GM21423 (cell line): Measurements from ENCODE around the gene EXOC1.
"Not testable (repeated sequence)": the region's sequence is repeated elsewhere in the genome, so short reads cannot be mapped to it uniquely, and the experiment has no call there.

ENCODE experiments used
- ATAC-seq: cut with Tn5 transposase; IDR thresholded peaks from one replicate; pipeline ENCODE4 v1.9.1; 2021; ENCODE audit warnings: mild to moderate bottlenecking, moderate library complexity; ENCODE audit not compliant: unreplicated experiment

The EXOC1 gene, protein sequence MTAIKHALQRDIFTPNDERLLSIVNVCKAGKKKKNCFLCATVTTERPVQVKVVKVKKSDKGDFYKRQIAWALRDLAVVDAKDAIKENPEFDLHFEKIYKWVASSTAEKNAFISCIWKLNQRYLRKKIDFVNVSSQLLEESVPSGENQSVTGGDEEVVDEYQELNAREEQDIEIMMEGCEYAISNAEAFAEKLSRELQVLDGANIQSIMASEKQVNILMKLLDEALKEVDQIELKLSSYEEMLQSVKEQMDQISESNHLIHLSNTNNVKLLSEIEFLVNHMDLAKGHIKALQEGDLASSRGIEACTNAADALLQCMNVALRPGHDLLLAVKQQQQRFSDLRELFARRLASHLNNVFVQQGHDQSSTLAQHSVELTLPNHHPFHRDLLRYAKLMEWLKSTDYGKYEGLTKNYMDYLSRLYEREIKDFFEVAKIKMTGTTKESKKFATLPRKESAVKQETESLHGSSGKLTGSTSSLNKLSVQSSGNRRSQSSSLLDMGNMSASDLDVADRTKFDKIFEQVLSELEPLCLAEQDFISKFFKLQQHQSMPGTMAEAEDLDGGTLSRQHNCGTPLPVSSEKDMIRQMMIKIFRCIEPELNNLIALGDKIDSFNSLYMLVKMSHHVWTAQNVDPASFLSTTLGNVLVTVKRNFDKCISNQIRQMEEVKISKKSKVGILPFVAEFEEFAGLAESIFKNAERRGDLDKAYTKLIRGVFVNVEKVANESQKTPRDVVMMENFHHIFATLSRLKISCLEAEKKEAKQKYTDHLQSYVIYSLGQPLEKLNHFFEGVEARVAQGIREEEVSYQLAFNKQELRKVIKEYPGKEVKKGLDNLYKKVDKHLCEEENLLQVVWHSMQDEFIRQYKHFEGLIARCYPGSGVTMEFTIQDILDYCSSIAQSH

DNA sequence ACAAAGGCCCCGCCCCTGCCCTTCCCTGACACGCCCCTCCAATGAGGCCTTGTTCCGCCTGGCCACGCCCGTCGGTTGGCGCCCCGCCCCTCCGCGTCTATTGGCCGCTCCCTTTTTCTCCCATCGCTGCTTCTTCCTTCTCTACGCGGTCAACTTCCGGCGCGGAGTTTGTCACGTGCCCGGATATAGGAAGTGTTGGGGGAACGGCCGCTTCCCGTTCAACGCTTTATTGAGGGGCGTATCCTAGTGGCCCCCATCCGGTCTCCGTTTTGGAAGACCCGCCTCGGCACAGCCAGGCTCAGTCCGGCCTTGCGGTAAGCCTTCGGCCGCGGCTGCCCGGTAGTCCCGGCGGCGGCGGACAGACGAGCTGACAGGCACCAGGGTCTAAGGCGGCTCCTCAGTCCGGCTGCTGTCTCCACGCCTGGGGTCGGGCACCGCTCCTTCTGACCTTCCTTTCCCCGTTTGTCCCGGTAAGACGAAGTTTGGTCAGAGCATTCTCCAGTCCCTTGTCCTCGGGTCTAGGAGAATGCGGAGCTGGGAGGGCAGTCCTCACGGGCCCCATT lies at the start of gene EXOC1:
Gene EXOC1 (plus strand): TSS at position 165 of the 563 bp plus-strand sequence. CDS start 4,676 bp downstream, outside the sequence.
- peak; percentile 98 for ATAC-seq

DNA sequence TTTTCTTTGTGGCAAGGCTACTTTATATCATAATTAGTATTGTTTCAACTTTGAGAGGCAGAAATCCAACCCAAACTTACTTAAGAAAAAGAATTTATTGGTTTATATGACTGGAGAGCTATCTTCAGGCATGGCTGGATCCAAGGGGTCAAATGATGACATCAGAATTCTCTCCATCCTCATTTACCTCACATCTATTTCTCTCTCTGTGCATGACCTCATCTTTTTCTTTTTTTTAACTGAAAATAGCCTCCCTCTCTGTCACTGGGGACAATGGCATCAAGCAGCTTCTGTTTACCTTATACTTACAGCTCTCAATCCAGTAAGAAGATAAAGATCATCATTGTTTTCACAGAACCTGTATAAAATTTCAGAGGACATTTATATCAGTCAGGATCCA lies 45.9 kb upstream of the EXOC1 start:
- no peak for ATAC-seq

DNA sequence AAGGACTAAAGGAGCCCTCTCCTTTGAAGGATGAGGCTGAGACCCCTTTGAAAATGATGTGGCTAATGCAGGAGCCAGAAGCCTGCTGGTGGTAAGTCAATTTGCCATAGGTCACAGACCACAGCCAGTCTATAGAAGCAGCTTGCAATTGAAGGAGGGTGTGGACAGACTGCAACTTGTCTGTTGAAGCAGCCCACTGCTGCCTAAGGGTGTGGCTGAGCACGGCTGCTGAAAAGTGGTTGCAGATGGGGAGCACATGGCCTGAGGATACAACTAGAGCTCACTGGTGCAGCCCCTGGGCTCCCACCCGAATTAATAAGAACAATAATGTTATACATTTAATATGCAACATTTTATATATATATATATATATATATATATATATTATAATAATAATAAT lies 45.3 kb upstream of the EXOC1 start:
- ATAC-seq, result no peak

DNA sequence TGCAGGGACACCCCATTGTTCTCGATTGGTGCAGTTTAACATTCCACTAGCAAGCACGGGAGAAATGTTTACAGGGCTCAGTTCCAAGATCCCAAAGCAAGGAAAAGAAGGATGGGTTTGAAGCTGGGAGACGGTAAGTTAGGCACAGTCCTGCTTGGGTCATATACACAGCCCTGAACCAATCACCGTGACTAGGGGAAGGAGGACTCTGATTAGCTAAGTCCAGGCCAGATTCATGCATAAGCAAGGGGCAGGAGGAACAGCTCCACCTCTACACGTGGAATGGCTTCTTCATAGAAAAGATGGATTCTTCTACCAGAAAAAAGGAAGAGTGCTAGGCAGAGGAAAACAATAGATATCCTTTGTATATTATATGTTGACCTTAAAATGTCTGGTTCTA lies 44.8 kb upstream of the EXOC1 start:
- ATAC-seq, result no peak

DNA sequence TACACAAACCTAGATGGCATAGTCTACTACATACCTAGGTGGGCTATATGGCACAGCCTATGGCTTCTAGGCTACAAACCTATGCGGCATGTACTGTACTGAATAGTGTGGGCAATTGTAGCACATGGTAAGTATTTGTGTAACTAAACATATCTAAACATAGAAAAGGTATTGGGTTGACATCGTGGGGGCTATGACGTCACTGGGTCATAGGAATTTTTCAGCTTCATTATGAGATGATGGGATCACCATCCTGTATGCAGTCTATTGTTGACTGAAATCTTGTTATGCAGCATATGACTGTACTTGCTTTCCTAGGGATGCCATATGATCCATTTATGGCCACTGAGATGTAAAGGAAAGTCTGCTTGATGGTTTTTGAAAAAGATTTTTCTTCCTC lies 35.8 kb upstream of the EXOC1 start:
- no peak for ATAC-seq

DNA sequence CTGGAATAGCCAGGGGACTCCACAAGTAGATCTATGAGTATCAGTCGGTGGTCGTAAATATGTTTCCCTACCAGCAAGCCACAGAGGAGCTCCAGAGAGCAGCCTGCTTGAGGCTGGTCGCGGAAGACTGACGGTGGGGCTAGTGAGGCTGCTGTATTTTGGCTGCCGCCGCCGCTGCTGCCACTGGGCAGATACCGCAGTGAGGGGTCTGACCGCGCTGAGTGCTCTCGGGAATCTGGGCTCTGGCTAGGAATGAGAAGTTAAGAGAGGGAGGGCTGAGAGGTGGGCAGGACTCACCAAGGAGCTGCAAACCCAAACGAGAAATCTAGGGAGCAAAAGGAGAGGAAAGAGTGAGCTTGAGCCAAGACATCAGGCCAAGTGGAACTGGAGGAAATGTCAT lies 33.8 kb upstream of the EXOC1 start, which contains the start of gene EXOC1L:
Gene EXOC1L (plus strand): TSS at position 157 of the 400 bp plus-strand sequence. CDS start 237 bp downstream, at position 394.
- no peak for ATAC-seq

DNA sequence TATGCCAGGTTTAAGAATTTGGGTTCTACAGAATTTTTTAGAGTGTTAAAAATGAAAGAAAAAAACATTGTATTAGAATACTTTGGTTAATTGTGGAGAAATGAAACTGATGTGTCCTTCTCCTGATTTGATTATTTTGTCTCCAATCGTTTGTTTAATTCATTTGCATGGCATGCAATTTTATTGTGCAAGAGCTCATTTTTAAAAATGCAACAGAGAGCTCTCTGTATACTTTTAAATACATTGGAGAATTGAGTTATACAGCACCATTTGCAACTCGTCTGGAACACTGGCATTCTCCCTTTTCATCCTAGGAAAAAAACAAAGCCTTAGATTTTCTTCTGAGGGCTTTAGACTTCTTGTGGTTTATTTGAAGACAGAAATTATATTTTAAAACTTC lies 33.2 kb upstream of the EXOC1 start:
- no peak for ATAC-seq

DNA sequence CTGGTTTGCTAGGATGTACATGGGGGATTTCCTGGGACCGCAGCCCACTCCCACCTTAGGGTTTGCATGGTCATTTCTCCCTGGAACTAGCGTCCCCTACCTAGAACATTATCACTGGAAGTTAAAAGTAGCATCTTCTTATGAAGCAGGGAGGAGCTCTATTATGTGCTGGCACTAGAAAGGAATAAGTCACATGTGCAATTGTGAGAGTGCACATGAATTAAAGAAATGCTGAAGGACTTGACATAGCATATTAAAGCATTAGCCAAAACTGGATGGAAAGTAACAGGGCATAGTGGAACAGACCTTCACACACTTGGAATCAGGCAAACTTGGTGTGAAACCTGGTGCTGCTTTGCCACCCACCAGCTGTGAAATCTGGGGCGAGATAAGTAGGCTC lies 31.1 kb upstream of the EXOC1 start:
- no peak for ATAC-seq

DNA sequence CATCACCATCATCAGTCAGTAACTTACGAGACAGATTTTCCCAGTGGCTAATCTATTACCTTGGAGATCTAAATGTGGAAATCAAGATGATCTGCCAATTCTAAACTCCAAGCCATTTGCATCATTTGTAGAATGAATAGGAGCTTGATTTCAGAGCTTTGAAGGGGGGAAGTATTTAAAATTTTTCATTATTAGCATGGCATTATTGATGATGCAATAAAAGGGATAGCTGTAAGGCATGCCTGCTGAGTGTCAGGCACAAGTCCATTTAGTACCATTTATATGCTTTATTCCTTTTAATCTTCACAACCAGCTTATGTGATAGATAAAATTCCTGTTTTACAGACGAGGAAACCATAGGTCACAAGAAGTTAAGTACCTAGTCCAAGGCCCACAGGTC lies 28.6 kb upstream of the EXOC1 start:
- ATAC-seq, result no peak

DNA sequence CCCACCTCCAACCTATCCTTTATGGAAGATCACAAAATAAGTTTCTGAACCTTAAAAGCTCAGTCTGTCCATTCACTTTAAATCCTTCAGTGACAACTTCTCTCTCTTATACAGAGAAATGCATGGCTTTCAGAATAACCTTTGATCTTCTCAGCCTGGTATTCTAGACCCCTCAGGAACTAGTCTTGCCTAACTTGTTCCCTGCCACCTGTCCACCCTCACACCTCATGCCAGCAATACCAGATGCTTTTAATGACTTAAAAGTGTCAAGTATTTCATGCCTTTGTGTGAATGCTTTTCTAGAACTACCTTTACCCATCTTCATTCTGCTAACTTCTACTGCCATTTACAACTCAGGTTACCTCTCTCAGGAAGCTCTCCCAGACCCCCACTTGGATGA lies 26.5 kb upstream of the EXOC1 start:
- ATAC-seq, result no peak

DNA sequence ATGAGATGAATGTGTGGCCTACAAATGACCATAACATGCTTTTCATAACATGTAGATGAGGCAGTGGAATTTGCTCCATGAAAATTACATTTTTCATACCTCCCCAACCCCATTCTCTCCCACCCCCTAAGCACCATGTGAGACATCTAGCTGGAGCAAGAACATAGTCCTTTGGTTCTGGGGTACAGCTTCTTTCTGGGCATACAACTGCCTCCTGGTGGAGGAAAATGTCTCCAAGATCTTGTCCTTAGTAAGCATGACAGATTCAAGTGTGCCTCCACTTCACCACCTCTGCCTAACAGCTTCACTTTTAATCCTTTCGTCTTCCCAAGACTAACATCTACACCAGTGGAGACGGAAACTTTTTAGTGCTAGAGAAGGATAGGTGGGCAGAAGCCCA lies 25.9 kb upstream of the EXOC1 start:
- no peak for ATAC-seq

DNA sequence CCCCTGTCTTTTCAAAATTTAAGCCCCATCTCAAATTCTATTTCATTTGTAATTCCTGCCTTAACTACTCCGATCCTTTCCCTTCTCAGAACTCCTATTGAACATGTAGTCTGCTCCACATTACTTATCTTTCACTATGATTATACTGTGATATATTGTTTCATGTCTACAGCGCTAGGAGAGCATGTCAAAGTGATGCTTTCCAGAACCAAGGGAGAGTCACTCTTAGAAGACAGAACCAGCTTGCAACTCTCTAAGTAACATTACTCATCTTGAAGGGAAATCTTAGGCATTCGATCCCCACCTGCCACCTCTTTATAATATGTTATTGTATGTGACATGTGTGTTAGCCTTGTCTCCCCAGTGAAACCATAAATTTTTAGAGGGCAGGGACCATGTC lies 23.4 kb upstream of the EXOC1 start:
- ATAC-seq, result no peak

DNA sequence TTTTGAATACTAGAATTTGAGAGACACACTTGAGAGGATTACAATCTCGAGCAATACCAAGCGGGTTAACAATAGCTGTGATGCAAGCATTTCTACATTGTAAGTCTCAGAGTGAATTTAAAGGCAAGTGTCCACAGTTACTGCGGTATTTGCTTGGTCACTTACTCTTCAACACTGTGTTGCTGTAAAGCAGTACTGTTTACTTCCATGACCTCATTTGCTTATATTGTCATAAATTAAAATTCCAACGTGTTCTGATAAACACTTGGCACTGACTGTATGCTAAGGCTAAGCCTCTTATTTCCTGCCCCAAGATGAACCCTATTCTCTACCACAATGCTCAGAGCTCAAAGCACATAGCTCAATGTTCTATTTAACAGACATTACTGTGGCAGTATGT lies 22.7 kb upstream of the EXOC1 start:
- ATAC-seq, result no peak

DNA sequence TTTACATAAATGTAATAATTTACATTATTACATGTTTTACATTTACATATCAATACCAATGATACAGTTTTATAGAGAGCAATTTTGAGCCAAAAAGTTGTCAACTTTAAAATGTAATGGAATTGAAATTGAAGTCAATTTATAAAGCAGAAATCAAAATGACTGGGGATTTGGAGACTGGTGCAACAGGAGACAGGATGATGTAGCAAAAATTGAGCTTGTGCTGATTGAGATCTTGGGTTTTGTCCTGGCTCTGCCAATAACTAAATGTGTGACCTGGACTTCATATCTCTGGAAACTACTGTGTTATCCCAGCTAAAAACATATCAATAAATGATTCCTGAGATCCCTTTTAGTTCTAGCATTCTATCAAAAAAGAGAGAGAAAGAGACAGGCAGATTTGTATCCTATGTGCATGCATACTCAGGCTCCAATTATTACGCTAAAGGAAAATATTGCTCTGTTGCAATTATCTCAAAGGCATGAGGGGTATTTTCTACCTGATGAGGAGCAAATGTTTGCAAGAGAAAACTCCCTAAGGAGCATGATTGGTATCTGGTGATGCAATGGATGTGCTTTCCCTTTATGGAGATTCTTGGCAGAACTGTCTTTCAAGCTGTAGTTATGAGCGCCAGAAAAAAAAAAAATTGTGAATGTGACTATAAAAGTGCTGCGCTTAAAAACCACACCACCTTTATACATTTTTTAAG lies 19.2 kb upstream of the EXOC1 start:
- no peak for ATAC-seq

DNA sequence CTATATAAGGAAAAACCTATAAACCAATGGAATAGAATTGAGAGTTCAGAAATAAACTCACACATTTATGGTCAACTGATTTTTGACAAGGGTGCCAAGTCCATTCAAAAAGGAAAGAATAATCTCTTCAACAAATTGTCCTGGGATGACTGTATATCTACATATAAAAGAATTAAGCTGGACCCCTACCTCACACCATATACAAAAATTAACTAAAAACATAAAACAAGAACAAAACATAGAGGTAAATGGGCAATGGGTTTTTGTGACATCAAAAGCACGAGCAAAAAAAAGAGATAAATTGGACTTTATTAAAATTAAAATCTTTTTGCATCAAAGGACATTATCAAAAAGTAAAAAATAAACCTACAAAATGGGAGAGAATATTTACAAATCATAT lies 15.5 kb upstream of the EXOC1 start:
- ATAC-seq, result no peak

DNA sequence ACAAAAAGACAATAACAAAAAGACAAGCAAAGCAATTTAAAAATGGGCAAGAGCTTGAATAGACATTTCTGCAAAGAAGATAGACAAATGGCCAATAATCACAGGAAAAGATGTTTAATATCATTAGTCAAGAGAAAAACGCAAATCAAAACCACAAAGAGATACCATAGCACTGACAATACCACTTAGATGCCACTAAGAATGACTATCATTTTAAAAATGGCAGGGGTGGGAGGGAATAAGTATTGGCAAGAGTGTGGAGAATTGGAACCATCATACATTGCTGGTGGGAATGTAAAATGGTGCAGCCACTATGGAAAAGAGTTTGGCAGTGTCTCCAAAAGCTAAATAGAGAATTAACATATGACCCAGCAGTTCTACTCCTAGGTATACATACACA lies 15.1 kb upstream of the EXOC1 start:
- ATAC-seq, result no peak

DNA sequence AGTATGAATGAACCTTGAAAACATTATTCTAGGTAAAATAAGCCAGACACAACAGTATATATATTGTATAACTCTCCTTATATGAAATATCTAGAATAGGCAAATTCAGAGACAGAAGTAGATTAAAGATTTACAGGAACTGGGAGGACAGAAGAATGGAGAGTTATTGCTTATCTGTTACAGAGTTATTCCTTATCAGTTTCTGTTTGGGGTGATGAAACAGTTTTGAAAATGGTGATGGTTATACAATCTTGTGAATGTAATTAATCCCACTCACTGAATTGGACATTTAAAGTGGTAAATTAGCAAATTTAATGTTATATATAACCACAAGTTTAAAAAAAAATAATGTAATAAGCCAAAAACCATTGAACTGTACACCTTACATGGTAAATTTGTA lies 14.5 kb upstream of the EXOC1 start:
- no peak for ATAC-seq

DNA sequence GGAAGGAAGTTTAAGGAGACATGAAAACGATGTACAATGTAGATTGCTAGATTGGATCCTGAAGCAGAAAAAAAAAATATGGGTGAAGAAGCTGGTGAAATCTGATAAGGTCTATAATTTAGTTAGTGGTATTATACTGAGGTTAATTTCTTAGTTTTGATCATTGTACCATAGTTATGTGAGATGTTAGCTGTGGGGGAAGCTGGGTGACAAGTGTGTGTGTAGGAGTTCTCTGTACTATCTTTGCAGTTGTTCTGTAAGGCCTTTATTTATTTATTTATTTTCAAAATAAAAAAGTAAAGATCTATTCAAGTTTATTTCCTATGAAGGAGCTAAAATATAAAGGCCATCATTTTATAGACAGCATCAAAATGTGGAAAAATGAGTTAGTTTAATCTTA lies 12.5 kb upstream of the EXOC1 start:
- ATAC-seq, result no peak

DNA sequence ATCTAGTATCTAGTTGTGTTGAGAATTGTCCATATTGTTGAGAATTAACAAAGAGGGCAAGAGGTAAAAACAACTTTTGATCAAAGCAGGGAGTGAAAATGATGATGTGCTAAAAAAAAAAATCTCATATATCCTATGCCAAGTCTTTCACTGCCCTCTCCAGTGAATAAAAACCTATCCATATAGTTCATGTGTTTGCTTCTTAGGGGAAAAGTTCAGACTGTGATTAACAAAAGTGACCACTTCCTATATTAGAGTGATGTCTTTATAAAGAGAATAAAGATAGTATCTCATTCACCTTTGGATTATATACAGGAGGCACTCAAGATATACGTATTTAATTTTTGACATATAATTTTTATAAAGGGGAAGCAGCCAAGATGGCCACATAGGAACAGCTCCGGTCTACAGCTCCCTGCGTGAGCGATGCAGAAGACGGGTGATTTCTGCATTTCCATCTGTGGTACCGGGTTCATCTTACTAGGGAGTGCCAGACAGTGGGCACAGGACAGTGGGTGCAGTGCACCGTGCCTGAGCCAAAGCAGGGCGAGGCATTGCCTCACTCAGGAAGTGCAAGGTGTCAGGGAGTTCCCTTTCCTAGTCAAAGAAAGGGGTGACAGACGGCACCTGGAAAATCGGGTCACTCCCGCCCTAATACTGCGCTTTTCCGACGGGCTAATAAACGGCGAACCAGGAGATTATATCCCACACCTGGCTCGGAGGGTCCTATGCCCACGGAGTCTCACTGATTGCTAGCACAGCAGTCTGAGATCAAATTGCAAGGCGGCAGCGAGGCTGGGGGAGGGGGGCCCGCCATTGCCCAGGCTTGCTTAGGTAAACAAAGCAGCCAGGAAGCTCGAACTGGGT lies 11.8 kb upstream of the EXOC1 start:
- ATAC-seq, result not testable (repeated sequence)

DNA sequence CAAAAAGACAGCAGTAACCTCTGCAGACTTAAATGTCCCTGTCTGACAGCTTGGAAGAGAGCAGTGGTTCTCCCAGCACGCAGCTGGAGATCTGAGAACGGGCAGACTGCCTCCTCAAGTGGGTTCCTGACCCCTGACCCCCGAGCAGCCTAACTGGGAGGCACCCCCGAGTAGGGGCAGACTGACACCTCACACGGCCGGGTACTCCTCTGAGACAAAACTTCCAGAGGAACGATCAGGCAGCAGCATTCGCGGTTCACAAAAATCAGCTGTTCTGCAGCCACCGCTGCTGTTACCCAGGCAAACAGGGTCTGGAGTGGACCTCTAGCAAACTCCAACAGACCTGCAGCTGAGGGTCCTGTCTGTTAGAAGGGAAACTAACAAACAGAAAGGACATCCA lies 11.1 kb upstream of the EXOC1 start:
- not testable (repeated sequence) for ATAC-seq
